HG03520 (cell line): ENCODE results near the gene BAIAP3.

Experiments
- ATAC-seq: cut with Tn5 transposase; IDR thresholded peaks from one replicate; pipeline ENCODE4 v1.9.1; 2021; ENCODE audit warnings: mild to moderate bottlenecking, moderate library complexity; ENCODE audit not compliant: unreplicated experiment

Gene BAIAP3

DNA sequence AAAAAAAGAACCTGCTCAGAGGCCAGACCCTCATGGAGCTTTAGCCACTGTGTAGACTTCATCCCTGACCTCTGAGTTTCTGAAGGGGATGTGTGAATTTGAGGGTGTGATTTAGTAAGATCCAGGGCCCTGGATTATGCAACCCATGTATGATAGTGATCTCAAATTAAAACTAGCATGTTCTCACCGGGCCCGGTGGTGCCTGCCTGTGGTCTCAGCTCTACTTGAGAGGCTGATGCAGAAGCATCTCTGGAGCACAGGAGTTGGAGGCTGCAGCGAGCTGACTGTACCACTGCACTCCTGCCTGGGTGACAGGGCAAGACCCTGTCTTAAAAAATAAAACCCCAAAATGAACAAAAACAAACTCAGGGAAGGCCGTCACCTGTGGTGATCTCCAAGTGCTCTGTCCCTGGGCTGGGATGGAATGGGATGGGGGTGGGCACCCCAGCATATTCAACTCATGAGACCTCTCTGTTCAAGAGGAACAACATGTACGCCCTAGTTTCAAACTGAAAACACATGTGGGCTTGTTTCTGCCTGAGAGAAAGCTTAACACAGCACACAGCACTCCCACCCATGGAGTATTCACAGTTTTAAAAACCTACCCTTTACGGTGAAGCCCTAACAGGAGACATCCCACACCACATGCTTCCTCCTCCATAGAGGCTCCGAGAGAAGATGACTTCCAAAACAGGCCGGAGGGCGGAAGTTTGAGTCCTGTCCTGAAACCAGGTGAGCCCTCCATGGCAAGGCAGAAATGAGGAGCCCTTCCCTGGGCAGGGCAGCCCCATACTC is 48.4 kb downstream of the BAIAP3 start:
- ATAC-seq: no peak

GRCh38 chr16:1383556-1383955 is 50.1 kb downstream of the BAIAP3 start:
- ATAC-seq: no peak

GRCh38 chr16:1385232-1385631 is 51.8 kb downstream of the BAIAP3 start:
- ATAC-seq: no peak

DNA sequence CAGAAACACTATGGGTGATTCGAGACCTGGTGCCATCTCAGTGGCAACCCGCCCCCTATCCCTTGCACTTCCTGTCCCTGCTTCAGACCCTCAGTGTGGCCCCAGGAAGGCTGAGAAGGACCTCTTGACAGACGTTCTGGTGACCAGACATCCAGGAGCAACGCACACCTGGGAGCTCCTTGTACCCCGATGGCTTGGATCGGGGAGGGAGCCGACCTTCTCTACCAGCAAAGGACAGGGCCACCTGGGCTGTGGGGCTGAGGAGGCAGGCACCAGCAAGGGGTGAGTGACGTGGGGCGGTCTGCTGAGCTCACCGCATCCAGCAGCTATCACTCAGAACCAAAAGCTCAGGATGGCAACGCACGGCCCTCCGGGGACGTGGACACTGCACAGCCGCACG is 53.9 kb downstream of the BAIAP3 start:
- no peak for ATAC-seq

DNA sequence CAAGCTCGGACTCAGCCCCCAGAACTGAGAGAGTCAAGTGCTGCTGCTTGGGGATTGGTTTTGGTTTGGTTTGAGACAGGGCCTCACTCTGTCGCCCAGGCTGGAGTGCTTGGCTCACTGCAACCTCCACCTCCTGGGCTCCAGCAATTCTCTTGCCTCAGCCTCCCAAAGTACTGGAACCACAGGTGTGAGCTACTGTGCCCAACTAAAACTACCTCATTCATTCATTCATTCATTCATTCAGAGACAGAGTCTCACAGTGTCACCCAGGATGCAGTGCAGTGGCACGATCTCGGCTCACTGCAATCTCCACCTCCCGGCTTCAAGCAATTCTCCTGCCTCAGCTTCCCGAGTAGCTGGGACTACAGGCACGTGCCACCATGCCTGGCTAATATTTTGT is 56.3 kb downstream of the BAIAP3 start:
- no peak for ATAC-seq

DNA sequence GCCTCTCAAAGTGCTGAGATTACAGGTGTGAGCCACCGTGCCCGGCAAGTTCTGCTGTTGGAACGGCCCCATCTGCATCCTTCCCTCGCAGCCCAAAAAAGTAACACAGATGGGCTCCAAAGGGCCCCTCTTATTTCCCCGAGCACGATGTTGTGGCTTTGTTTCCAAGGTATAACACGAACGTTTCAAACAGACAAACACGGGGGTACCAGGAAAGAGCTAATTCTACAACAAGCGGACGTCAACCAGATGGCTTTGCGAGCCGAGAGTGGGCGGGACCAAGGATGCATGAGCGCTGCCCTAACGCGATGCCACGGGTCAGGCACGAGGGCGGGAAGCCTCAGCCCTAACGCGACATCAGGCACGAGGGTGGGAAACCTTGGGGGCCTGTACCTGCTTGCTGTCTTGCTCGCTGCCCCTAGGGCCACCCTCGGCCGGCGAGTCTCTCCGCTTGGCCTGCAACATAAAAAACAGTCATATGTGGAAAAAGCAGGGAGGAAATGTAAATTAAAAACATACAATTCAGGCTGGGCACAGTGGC is 56.9 kb downstream of the BAIAP3 start:
- no peak for ATAC-seq

DNA sequence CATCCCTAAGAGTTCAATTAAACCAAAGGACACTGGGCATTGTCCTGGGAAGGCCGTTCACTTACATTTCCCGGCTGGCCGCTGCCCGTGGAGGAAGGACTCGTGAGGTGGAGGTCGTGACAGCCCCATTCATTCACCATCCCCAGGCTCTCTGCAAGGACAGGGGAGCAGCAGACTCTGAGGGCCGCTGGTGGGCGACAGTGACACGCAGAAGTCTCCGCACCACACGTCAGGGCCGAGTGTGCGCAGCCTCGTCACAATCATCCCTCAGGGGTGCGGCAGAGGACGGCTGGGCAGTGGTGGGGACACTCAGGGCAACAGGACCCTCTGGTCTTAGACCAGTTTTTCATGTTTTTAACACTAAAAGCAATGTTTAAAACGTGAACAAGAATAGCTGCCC is 59.4 kb downstream of the BAIAP3 start:
- ATAC-seq: no peak

DNA sequence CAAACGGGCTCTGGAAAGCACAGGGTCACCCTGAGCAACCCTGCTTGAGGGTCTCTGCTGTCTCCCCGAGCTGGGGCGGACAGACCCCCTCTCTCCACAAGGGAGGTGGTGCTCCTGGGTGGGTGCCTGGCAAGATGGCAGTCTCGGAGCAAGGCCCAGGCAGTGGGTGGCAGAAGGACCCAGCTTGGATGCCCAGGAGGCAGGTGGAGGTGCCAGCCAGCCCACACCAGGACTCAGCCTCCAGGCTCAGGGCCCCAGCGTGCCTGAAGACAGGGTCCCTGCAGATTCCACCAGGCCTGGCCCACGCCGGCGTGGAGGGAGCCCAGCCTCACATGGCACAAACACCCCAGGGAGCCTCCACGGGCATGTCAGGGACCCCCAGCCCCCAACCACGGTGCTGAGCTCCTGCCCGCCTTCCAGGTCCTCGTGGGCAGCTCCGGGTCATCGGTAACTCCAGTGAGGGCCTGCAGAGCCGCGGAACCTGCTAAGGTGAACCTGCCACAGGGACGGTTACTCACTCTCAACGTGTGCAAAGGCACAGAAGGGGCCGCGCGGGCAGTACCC is 60.2 kb downstream of the BAIAP3 start:
- no peak for ATAC-seq

GRCh38 chr16:1394367-1394951 is 61.0 kb downstream of the BAIAP3 start:
- no peak for ATAC-seq

DNA sequence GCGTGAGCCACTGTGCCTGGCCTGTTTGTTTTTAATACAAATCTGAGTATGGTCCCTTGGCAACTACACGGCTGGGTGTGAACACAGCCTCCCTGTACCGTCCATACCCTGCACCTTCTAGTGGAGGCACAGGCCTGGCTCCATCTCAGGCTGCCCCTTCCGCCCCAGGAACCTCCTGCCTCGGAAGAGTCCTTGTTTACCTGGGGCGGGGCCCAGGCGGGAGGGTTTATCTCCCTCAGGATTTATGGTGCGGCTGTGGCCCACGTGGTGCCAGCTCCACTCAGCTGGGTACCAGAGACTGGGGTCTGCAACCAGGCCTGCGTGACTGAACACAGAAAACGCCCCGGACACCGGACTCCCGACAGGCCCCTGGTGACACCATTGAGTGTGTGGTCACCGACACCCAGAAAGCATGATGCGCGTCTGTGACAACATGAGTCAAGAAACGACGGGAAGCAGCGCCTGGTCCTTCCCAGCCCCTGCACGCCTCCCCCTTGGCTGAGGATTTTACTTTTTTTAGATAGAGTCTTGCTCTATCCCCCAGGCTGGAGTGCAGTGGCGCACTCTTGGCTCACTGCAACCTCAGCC is 62.1 kb downstream of the BAIAP3 start:
- no peak for ATAC-seq

DNA sequence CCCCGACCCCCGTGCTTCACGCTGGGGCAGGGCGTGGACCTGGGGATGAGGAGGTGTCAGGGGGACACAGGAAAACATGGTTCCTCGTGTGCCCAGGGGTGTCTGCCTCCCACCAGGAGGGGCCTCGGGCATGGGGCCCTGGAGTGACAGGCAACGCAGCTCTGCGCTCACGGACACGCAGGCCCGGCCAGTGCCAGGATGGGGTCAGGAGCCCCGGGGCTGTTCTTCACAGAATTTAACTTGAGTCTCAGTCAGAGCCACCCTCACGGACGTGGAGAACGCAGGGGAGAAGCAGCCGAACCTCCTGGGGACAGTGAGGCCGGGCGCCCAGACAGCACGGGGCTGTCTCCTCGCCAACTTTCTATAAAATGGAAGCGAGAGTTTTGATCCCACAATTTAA is 64.3 kb downstream of the BAIAP3 start:
- ATAC-seq: no peak

- no peak for ATAC-seq
These were observed 64.9 kb downstream of the BAIAP3 start for GRCh38 chr16:1398351-1398750.
